PC-3 (cell line): ENCODE data around the gene SVIP. TPM values are rescaled to one million over a fixed set of nuclear protein-coding genes. Genes with fewer than 3 reads are reported as not detected.

Experiments used
- ATAC-seq: fragments of 200-7000 bp; cut with Tn5 transposase; 2 replicates; pipeline ENCODE4 v1.9.1; 2020; ENCODE audit warnings: mild to moderate bottlenecking, moderate library complexity
- BruUV-seq: library from RNA; stranded (reverse); fragments of 400-500 nt; replicated peaks from 2 replicates; lab custom pipeline; 2021; lab: Mats Ljungman, UMichigan
- CTCF ChIA-PET: fragments of 300-600 bp; sonication (Branson Sonifier 250); formaldehyde crosslinking; loops from one replicate; lab custom pipeline; 2022; ENCODE audit warnings: antibody characterized with exemption; lab: Charles Lee
- POLR2A ChIA-PET: fragments of 300-600 bp; sonication (Branson Sonifier 250); formaldehyde crosslinking; loops from one replicate; lab custom pipeline; 2022; ENCODE audit warnings: antibody characterized with exemption; ENCODE audit not compliant: unreplicated experiment; lab: Charles Lee
- DNase-seq: peaks from one replicate; pipeline ENCODE4 v3.0.0-alpha.2; 2015
- H2AFZ ChIP-seq: fragments of 300-600 bp; sonication (generic); 2 replicates; pipeline ENCODE4 v1.6.0; 2016; ENCODE audit warnings: antibody characterized with exemption, low read length
- H3F3A ChIP-seq: fragments of 300-600 bp; sonication (generic); one replicate; pipeline ENCODE4 v1.6.0; 2017; ENCODE audit warnings: antibody characterized with exemption, low read length, control low read depth, mild to moderate bottlenecking; ENCODE audit not compliant: unreplicated experiment
- H3K27ac ChIP-seq: fragments of 300-600 bp; sonication (generic); 2 replicates; pipeline ENCODE4 v1.5.1; 2016; ENCODE audit warnings: mild to moderate bottlenecking, low read length
- H3K27me3 ChIP-seq: fragments of 300-600 bp; sonication (generic); 2 replicates; pipeline ENCODE4 v1.6.1; 2016; ENCODE audit warnings: low read length, mixed read lengths
- H3K36me3 ChIP-seq: fragments of 300-600 bp; sonication (generic); 2 replicates; pipeline ENCODE4 v1.6.1; 2016; ENCODE audit warnings: low read depth, mixed run types, low read length, mixed read lengths
- H3K4me1 ChIP-seq: fragments of 300-600 bp; sonication (generic); 2 replicates; pipeline ENCODE4 v1.5.1; 2016; ENCODE audit warnings: low read length; ENCODE audit not compliant: insufficient read depth
- H3K4me2 ChIP-seq: fragments of 300-600 bp; sonication (generic); 2 replicates; pipeline ENCODE4 v1.6.0; 2016; ENCODE audit warnings: low read length
- H3K4me3 ChIP-seq: fragments of 300-600 bp; sonication (generic); 2 replicates; pipeline ENCODE4 v1.5.1; 2016; ENCODE audit warnings: mild to moderate bottlenecking, low read length, mixed read lengths
- H3K79me2 ChIP-seq: fragments of 300-600 bp; sonication (generic); 2 replicates; pipeline ENCODE4 v1.6.1; 2017; ENCODE audit warnings: low read length, mixed read lengths
- H3K9ac ChIP-seq: fragments of 300-600 bp; sonication (generic); 2 replicates; pipeline ENCODE4 v1.6.0; 2016; ENCODE audit warnings: mild to moderate bottlenecking, low read length
- H3K9me2 ChIP-seq: fragments of 300-600 bp; sonication (generic); replicated peaks from 2 replicates; pipeline ENCODE4 v1.6.1; 2016; ENCODE audit warnings: mixed run types, low read length, mixed read lengths
- H3K9me3 ChIP-seq: fragments of 300-600 bp; sonication (generic); 2 replicates; pipeline ENCODE4 v1.6.1; 2016; ENCODE audit warnings: low read length, mixed read lengths
- H4K20me1 ChIP-seq: fragments of 300-600 bp; sonication (generic); 2 replicates; pipeline ENCODE4 v1.6.1; 2016; ENCODE audit warnings: low read length, mixed read lengths
- EZH2 ChIP-seq: fragments of 300-600 bp; sonication (generic); IDR thresholded peaks from one replicate; pipeline ENCODE4 v1.6.1; 2017; ENCODE audit warnings: antibody characterized with exemption, mild to moderate bottlenecking, low read length; ENCODE audit not compliant: unreplicated experiment
- EZH2phosphoT487 ChIP-seq: fragments of 300-600 bp; sonication (generic); IDR thresholded peaks from 2 replicates; pipeline ENCODE4 v1.6.1; 2018; ENCODE audit warnings: mild to moderate bottlenecking, antibody characterized with exemption, low read length, borderline replicate concordance
- intact Hi-C: fragments of 100-400 bp; cut with micrococcal nuclease; formaldehyde crosslinking; loops from 2 replicates; pipeline ENCODE4 v1.9.0; 2023
- total RNA-seq: library from RNA; depleted of rRNA; stranded (reverse); fragments of >200 nt; gene quantifications from 2 replicates; pipeline ENCODE4 v1.2.3, GENCODE V29; 2014
- TF ChIP-seq, protein P1 (sequence below): fragments of 300-600 bp; sonication (generic); conservative IDR thresholded peaks from 2 replicates; pipeline ENCODE4 v1.5.1; 2017; ENCODE audit warnings: antibody characterized with exemption, low read depth, mild to moderate bottlenecking, low read length

The SVIP gene
- total RNA-seq, 1 experiment from 2014 or later, result 9.5 TPM

DNA sequence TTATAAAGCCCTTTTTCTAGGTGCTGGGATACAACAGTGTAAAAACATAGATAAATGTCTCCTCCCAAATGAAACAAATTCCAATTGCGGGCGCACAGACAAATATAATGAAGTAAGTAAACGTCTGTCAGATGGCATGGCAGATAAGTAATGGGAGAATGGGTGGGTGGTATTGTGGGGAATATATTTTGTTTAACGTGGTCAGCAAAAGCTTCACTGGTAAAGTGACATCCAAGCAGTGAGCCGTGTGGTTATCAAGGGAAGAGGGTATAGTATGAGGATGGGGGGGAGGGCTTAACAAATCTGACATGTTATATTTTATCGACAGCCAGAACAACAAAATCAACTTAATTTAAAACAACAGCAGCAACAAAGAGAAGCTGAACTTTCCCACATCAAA lies 1.2 kb downstream of the SVIP start:
- ChIA-PET CTCF (interaction anchor here (0.6 kb wide), 1 partner anchor 676 kb away, joined by 5 read pairs; no protein-coding TSS in a partner anchor), POLR2A (no interaction called here)
- Histone ChIP-seq H3K9me2 (no peaks in the 10 kb centered on the region), H3F3A (no peaks in the 10 kb centered on the region), H3K79me2 (peaks cover 13% of the 10 kb centered on the region), H3K4me1 (peaks cover 11% of the 10 kb centered on the region), H3K4me3 (peak overlapping the region; percentile 93), H3K27me3 (no peaks in the 10 kb centered on the region), H4K20me1 (no peaks in the 10 kb centered on the region), H3K27ac (no peak overlapping the region), H2AFZ (peak overlapping the region; percentile 84), H3K9me3 (no peaks in the 10 kb centered on the region), H3K4me2 (peak overlapping the region; percentile 89), H3K36me3 (no peaks in the 10 kb centered on the region; the same call in 1 of the 2 replicates), H3K9ac (peak overlapping the region; percentile 72)
- DNase-seq (no peak), ATAC-seq (no peak)
- intact Hi-C loops, result no loop called here
- no peak for TF ChIP-seq EZH2phosphoT487
- TF ChIP-seq, protein P1, sequence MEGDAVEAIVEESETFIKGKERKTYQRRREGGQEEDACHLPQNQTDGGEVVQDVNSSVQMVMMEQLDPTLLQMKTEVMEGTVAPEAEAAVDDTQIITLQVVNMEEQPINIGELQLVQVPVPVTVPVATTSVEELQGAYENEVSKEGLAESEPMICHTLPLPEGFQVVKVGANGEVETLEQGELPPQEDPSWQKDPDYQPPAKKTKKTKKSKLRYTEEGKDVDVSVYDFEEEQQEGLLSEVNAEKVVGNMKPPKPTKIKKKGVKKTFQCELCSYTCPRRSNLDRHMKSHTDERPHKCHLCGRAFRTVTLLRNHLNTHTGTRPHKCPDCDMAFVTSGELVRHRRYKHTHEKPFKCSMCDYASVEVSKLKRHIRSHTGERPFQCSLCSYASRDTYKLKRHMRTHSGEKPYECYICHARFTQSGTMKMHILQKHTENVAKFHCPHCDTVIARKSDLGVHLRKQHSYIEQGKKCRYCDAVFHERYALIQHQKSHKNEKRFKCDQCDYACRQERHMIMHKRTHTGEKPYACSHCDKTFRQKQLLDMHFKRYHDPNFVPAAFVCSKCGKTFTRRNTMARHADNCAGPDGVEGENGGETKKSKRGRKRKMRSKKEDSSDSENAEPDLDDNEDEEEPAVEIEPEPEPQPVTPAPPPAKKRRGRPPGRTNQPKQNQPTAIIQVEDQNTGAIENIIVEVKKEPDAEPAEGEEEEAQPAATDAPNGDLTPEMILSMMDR, result no peak
- no peak for TF ChIP-seq EZH2
- no TSS peak for BruUV-seq

DNA sequence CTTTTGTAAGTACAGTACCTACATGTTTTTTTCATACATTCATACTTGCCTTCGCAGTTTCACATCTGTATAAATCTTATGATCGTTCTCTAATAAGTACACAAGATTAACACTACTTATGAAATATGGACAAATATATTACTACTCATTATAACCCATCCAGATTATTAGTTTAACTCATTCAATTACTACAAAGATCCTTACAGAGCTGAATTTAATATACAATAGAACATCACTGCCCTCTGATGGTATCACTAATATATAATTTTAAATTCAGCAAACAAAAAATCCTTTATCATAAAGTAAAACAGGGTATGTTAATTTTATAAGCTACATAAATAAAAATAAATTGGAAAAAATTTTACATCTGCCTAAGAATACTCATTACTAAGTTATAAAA lies 7.4 kb downstream of the SVIP start:
- intact Hi-C loops, result no loop called here
- H3K9me2 ChIP-seq, result no peaks in the 10 kb centered on the region
- H4K20me1 ChIP-seq, result no peaks in the 10 kb centered on the region
- BruUV-seq, result no TSS peak
- POLR2A ChIA-PET, result no interaction called here
- H3F3A ChIP-seq, result no peaks in the 10 kb centered on the region
- no peak for ATAC-seq
- no peaks in the 10 kb centered on the region for H3K27me3 ChIP-seq
- H3K9ac ChIP-seq, result no peak overlapping the region
- TF ChIP-seq, protein P1, result 0 out of 2 replicates have a peak, but pooled peaks have one; percentile 17
- TF ChIP-seq EZH2, result no peak
- TF ChIP-seq EZH2phosphoT487, result no peak
- CTCF ChIA-PET, result no interaction called here
- no peak overlapping the region for H3K27ac ChIP-seq
- no peak overlapping the region for H2AFZ ChIP-seq
- no peak for DNase-seq
- no peaks in the 10 kb centered on the region for H3K79me2 ChIP-seq
- no peak overlapping the region for H3K4me3 ChIP-seq
- no peaks in the 10 kb centered on the region for H3K4me1 ChIP-seq
- H3K9me3 ChIP-seq, result no peaks in the 10 kb centered on the region
- no peak overlapping the region for H3K4me2 ChIP-seq
- no peaks in the 10 kb centered on the region; the same call in 1 of the 2 replicates for H3K36me3 ChIP-seq

- Histone ChIP-seq H3K9me2 (no peaks in the 10 kb centered on the region), H3K9ac (no peak overlapping the region), H3K9me3 (no peaks in the 10 kb centered on the region), H3K27ac (no peak overlapping the region), H2AFZ (no peak overlapping the region), H3K4me1 (peaks cover 16% of the 10 kb centered on the region), H3K4me3 (no peak overlapping the region), H3K27me3 (no peaks in the 10 kb centered on the region), H3K79me2 (no peaks in the 10 kb centered on the region), H3K4me2 (no peak overlapping the region), H3F3A (no peaks in the 10 kb centered on the region), H4K20me1 (no peaks in the 10 kb centered on the region), H3K36me3 (no peaks in the 10 kb centered on the region)
- intact Hi-C loops, result no loop called here
- DNase-seq (no peak), ATAC-seq (no peak)
- BruUV-seq, result no TSS peak
- TF ChIP-seq EZH2phosphoT487 (no peak), EZH2 (no peak)
- TF ChIP-seq, protein P1, result no peak
- CTCF ChIA-PET, result no interaction called here
- POLR2A ChIA-PET, result no interaction called here
Observed at GRCh38 chr11:22809893-22810292, 19.7 kb downstream of the SVIP start.
